Stimulated activated naive CD8-positive, alpha-beta T cell treated with anti-CD3 and anti-CD28 coated beads, Interleukin-15, amount 100 ng/mL, for 72 hours (primary cell): ENCODE measurements around the gene ORM2.

ENCODE experiments used
- ATAC-seq: fragments of 150-1000 bp; cut with Tn5 transposase; 2 replicates; pipeline ENCODE4 v1.10.0; 2021; ENCODE audit warnings: mild to moderate bottlenecking, moderate library complexity
- DNase-seq, 2 donors: peaks; one replicate each; pipeline ENCODE4 v3.0.0; 2021 to 2022
- H3K27ac Mint-ChIP-seq, 2 donors: one replicate each; pipeline ENCODE4 v1.8.0; 2022; ENCODE audit warnings: mild to moderate bottlenecking in 2 of 2, mixed read lengths in 2 of 2, moderate library complexity in 2 of 2
- H3K27me3 Mint-ChIP-seq: one replicate; pipeline ENCODE4 v1.8.0; 2022; ENCODE audit warnings: mixed read lengths
- H3K4me1 Mint-ChIP-seq: one replicate; pipeline ENCODE4 v1.8.0; 2022; ENCODE audit warnings: mild to moderate bottlenecking, mixed read lengths
- H3K4me3 Mint-ChIP-seq, 2 donors: one replicate each; pipeline ENCODE4 v1.8.0; 2022; ENCODE audit warnings: mild to moderate bottlenecking in 2 of 2, mixed read lengths in 2 of 2, moderate library complexity in 1 of 2
- H3K9me3 Mint-ChIP-seq, 2 donors: one replicate each; pipeline ENCODE4 v1.8.0; 2022; ENCODE audit warnings: mixed read lengths in 2 of 2

The ORM2 gene

DNA sequence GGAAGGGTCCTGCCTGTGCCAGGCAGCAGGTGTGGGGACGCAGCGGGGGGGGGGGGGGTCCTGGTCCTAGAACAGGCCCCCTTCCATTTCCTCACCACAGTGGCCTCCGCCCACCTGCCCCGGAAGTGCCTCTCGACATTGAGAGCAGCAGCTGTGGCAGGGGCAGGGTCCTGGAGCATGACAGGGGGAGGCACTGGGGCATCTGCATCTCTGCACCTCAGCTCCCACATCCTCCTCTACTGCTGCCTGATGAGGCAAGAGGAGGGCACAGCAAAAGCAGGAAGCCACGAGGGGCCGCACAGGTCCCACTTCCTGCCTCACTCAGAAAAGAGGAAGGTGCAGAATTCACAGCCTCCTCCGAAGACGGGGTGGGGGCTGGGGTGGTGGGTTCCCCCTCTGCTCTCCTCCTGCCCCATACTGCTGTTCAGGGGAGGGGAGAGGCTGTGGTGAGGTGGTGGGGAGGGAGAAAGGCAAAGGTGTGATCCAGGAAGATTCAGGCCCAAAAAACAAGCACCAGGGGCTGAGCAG lies 43.3 kb downstream of the ORM2 start:
- peak overlapping the region; percentile 77 to 93 for H3K27ac Mint-ChIP-seq
- H3K9me3 Mint-ChIP-seq = peaks cover 0 to 5% of the 10 kb centered on the region in 2 donors
- H3K4me1 Mint-ChIP-seq = peaks cover 92% of the 10 kb centered on the region
- ATAC-seq (peak; percentile 93), DNase-seq (peak; percentile 81 to 96)
- peak overlapping the region; percentile 76 to 78 for H3K4me3 Mint-ChIP-seq
- no peaks in the 10 kb centered on the region for H3K27me3 Mint-ChIP-seq

DNA sequence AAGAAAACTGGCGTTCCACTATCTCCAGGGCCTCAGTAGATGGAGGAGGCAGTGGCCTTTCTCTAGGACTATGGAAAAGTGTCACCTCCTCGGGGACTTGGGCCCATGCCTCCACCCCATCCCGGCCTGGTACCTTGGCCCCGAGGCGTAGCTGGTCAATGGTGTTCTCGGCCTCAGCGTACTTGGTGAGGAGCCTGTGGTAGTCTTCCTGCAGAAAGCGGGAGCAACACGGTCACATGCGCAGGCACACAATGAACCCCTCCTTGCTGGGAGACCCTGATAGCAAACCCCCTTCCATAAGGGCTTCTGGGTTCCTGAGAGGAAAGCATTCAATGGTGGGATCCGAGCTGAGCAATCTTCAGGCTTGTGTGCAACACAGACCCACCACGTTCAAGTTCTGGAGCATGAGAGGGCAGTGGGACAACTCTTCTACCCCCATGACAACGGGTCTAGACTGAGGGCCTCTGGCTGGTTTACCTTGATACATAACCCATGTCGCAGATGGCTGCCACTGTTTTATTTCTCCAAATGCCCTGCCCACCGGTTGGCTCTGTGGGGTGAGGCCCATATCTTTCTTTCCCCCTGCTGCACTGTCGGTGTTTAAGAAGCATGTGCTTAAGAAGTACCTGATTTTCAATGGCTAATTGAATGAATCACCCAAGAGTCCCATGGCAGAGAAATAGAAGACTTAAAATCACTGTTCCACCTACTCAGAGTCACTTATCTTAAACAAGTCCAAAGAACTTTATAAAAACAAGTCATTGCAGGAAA lies 44.5 kb downstream of the ORM2 start:
- ATAC-seq = no peak
- peak; percentile 37 to 41 for DNase-seq
- Mint-ChIP-seq H3K27me3 (no peaks in the 10 kb centered on the region), H3K4me1 (peaks cover 92% of the 10 kb centered on the region), H3K9me3 (peaks cover 0 to 5% of the 10 kb centered on the region in 2 donors), H3K27ac (peak overlapping the region; percentile 76 to 84), H3K4me3 (peak overlapping the region; percentile 56 to 64)

DNA sequence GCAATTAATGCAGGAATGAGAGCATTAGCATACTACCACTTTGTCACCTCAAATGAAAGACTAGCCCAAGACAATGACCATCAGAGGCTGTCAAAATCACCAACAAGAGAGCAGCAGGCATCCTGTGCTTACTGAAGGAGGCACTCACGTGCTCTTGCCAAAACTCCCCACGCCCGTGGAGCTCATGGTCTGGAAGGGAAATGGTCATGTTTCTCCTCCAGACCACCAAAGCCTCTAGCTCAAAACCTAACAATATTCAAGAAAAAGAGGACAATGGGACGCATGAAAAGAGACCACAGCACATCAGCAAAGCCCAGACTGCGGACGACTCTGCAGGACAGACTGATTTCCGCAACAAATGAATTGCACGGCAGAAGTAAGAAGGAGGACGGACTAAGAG lies 45.3 kb downstream of the ORM2 start:
- H3K4me3 Mint-ChIP-seq = peak overlapping the region; percentile 18 to 51
- no peak for DNase-seq
- H3K27me3 Mint-ChIP-seq = no peaks in the 10 kb centered on the region

DNA sequence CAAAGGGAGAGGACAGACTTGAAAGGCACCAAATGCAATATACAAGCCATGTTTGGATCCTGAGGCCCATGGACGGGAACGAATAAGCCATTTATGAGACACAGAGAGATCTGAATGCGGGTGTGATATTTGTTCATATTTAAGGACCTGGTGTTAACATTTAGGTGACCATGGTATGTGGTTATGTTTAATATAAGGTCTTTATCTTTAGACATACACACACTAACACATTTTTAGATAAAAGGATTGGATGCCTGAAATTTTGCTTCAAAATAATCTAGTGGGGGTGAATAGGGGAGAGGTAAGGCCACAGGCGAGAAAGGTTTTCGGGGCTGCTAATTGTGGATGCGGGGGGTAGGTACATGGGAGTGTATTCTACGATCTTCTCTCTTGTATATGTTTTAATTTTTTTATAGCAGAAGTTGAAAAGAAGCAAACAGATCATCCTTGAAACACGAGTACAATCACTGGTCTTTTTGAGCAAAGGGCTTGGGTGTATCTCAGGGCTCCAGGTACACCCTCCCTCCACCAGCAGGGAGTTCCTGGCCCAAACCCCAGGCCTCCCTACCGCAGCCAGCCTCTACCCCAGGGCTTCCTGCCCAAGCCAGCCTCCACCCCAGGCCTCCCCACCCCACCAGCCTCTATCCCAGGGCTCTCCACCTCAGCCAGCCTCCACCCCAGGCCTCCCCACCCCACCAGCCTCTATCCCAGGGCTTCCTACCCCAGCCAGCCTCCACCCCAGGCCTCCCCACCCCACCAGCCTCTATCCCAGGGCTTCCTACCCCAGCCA lies 45.9 kb downstream of the ORM2 start:
- ATAC-seq (no peak), DNase-seq (peak in 1 of 2 donors; percentile 54)
- H3K9me3 Mint-ChIP-seq = no peaks in the 10 kb centered on the region
- H3K4me1 Mint-ChIP-seq = peaks cover 95% of the 10 kb centered on the region
- no peaks in the 10 kb centered on the region for H3K27me3 Mint-ChIP-seq
- H3K4me3 Mint-ChIP-seq = peak overlapping the region; percentile 18 to 51
- peak overlapping the region; percentile 63 to 75 for H3K27ac Mint-ChIP-seq

More for the DNA sequence above, 45.3 kb downstream of the ORM2 start:
- H3K9me3 Mint-ChIP-seq = no peaks in the 10 kb centered on the region
- no peak for ATAC-seq
- peak overlapping the region; percentile 20 to 63 for H3K27ac Mint-ChIP-seq
- H3K4me1 Mint-ChIP-seq = peaks cover 92% of the 10 kb centered on the region

DNA sequence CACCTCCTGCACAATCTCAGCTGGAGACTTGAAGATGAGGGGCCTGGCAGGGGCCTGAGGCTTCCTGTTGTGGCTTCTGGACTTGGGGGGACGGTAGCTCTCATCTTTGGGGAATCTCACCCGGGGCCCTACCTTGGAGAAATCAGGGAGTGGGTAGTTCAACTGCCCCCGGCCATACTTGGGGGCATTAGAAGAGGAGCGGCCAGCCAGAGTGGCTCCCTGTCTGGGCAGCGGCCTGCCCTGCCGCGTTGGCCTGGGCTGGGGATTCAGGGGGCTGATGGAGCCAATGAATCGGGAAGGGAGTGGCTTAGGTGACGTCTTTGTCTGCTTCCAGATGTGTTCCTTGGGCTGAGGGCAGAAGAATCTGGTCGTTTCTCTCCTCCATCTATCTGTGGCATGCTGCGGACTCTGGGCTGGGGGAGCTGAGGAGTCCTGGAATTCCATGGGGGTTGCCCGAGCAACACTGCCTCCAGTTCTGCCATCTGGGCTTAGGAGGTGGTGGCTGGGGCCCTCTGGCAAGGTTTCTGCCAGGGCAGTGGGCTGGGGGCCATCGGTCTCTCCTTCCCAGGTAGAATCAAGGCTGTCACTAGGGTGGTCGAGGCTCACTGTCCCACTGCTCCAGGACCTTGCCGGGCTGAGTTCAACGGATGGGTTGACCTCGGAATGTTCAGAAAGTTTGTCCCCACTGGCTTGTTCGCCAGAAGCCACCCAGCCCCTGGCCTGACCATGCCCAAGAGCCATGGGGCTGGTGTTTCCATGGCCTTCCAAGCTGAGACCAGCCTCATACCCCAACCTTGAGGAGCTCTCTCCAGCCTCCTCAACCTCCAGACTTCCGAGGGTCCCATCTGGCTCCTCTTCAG lies 47.1 kb downstream of the ORM2 start:
- ATAC-seq (no peak), DNase-seq (no peak)
- no peaks in the 10 kb centered on the region for H3K9me3 Mint-ChIP-seq
- peak overlapping the region; percentile 87 to 95 for H3K27ac Mint-ChIP-seq
- peak overlapping the region; percentile 41 to 49 for H3K4me3 Mint-ChIP-seq
- H3K27me3 Mint-ChIP-seq = no peaks in the 10 kb centered on the region
- peaks cover 95% of the 10 kb centered on the region for H3K4me1 Mint-ChIP-seq

DNA sequence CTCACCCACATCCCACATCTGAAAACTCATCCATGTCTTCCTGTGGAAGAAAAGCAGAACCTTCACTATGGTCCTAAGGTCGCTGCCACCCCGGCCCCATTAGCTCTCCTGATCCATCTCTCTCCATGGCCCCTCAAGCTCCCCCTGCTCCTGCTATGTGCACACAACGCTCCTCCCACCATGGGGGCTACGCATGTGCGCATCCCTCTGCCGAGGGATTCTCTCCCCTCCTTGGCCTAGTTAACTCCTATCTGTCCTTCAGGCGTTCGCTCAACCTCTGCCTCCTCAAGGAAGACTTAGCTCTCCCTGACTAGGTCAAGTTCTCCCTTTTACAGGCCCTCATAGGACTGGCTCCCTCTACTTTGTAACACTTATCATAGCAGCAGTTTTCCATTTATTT lies 48.3 kb downstream of the ORM2 start:
- Mint-ChIP-seq H3K27me3 (no peaks in the 10 kb centered on the region), H3K4me3 (peak overlapping the region; percentile 65 to 67), H3K27ac (peak overlapping the region; percentile 14 to 95), H3K4me1 (peaks cover 93% of the 10 kb centered on the region), H3K9me3 (no peaks in the 10 kb centered on the region)
- no peak for ATAC-seq
- no peak for DNase-seq

DNA sequence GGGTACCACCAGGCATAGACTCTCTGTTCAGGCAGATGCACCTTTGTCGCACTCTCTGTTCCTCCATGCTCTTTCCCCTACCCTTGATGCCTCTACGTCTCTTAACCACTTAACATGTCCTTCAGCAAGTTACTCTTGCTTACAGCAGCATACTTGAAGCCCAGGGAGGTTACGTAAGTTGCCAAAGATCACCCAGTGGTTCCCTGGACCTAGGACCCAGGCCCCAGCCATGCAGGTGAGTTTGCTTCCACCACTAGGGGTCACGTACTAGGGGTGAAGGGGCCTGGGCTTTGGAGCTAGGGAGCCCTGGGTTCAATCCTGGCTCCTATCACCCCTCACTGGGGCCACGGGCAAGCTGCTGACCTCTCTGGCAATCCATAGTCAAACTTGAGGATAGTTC lies 49.2 kb downstream of the ORM2 start:
- Mint-ChIP-seq H3K9me3 (no peaks in the 10 kb centered on the region), H3K27me3 (no peaks in the 10 kb centered on the region), H3K4me3 (peak overlapping the region; percentile 65 to 67), H3K27ac (peak overlapping the region; percentile 28 to 73), H3K4me1 (peaks cover 91% of the 10 kb centered on the region)
- ATAC-seq (no peak), DNase-seq (no peak)
